Fibroblast of skin of right biceps (primary cell): Measurements from ENCODE around the gene NSG2.
A peak's percentile ranks its signal among the peaks of the same experiment; 100 is the strongest.
"Not testable (repeated sequence)": the region's sequence is repeated elsewhere in the genome, so short reads cannot be mapped to it uniquely, and the experiment has no call there.

Source experiments
- DNase-seq: peaks from one replicate; pipeline ENCODE4 v3.0.0-alpha.2; 2013

Gene NSG2

GRCh38 chr5:174063082-174063756 lies 17.7 kb downstream of the NSG2 start:
- no peak for DNase-seq

- no peak for DNase-seq
These were observed 18.7 kb downstream of the NSG2 start for GRCh38 chr5:174064171-174064570.

- no peak for DNase-seq
These were observed 20.2 kb downstream of the NSG2 start for GRCh38 chr5:174065528-174066197.

GRCh38 chr5:174067499-174067898 lies 22.0 kb downstream of the NSG2 start:
- DNase-seq = no peak

GRCh38 chr5:174071484-174071883 lies 26.0 kb downstream of the NSG2 start:
- no peak for DNase-seq

GRCh38 chr5:174073122-174073660 lies 27.7 kb downstream of the NSG2 start:
- DNase-seq = no peak

GRCh38 chr5:174074369-174074768 lies 28.9 kb downstream of the NSG2 start:
- DNase-seq = no peak

- DNase-seq = peak; percentile 29
These were observed 32.9 kb downstream of the NSG2 start for GRCh38 chr5:174078416-174078815.

GRCh38 chr5:174082286-174082685 lies 36.8 kb downstream of the NSG2 start:
- DNase-seq = no peak

GRCh38 chr5:174083056-174083827 lies 37.7 kb downstream of the NSG2 start:
- DNase-seq = no peak

- peak; percentile 55 for DNase-seq
These were observed 39.2 kb downstream of the NSG2 start for GRCh38 chr5:174084691-174085154.

- peak; percentile 75 for DNase-seq
These were observed 41.2 kb downstream of the NSG2 start for GRCh38 chr5:174086751-174087150.

GRCh38 chr5:174087783-174088182 lies 42.3 kb downstream of the NSG2 start:
- no peak for DNase-seq

GRCh38 chr5:174090129-174090528 lies 44.6 kb downstream of the NSG2 start:
- DNase-seq = no peak

- DNase-seq = no peak
These were observed 47.6 kb downstream of the NSG2 start for GRCh38 chr5:174093123-174093522.

- DNase-seq = no peak
These were observed 49.5 kb downstream of the NSG2 start for GRCh38 chr5:174094857-174095606.

GRCh38 chr5:174096619-174097018 lies 51.1 kb downstream of the NSG2 start:
- DNase-seq = no peak

GRCh38 chr5:174097486-174098185 lies 52.1 kb downstream of the NSG2 start:
- DNase-seq = peak; percentile 60

GRCh38 chr5:174098694-174099093 lies 53.2 kb downstream of the NSG2 start:
- DNase-seq = no peak

GRCh38 chr5:174100490-174100889 lies 55.0 kb downstream of the NSG2 start:
- DNase-seq = no peak

- DNase-seq = no peak
These were observed 55.8 kb downstream of the NSG2 start for GRCh38 chr5:174101195-174101730.

- not testable (repeated sequence) for DNase-seq
These were observed 57.1 kb downstream of the NSG2 start for GRCh38 chr5:174102574-174102973.
